Suprapubic skin (tissue), 3 donors: ENCODE measurements around the gene RYR1.

ENCODE experiments used
- POLR2A ChIP-seq, 2 donors: fragments of 450-650 bp; IDR thresholded peaks; one replicate each; pipeline ENCODE4 v1.6.1; 2017; ENCODE audit warnings: antibody characterized with exemption in 2 of 2, mild to moderate bottlenecking in 2 of 2, moderate library complexity in 2 of 2
- TF ChIP-seq, protein P1 (sequence below), 2 donors: fragments of 200-600 bp in 1 of 2; fragments of 450-650 bp in 1 of 2; sonication (generic) in 1 of 2; IDR thresholded peaks; one replicate each; pipeline ENCODE4 v1.5.1; 2016 to 2019; ENCODE audit warnings: antibody characterized with exemption in 2 of 2, mild to moderate bottlenecking in 1 of 2, moderate library complexity in 1 of 2

DNA sequence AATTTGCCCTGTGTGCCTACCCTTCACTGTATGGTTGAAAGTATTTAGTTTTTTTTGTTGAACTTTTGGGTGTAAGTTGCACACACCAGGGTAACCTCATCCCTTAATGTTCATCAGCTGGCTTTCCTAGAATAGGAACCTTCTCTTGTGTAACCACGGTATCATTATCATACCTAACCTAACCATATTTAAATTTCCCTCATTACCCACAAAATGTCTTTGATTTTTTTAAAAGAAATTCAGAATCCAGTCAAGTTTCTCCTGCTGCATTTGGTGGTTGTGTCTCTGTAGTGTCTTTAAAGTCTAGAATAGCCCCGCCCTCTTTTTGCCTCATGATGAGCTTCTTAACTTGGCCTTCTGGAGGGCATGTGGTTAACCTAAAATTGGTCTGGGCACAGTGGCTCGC lies 80.3 kb downstream of the RYR1 start:
- TF ChIP-seq, protein P1, sequence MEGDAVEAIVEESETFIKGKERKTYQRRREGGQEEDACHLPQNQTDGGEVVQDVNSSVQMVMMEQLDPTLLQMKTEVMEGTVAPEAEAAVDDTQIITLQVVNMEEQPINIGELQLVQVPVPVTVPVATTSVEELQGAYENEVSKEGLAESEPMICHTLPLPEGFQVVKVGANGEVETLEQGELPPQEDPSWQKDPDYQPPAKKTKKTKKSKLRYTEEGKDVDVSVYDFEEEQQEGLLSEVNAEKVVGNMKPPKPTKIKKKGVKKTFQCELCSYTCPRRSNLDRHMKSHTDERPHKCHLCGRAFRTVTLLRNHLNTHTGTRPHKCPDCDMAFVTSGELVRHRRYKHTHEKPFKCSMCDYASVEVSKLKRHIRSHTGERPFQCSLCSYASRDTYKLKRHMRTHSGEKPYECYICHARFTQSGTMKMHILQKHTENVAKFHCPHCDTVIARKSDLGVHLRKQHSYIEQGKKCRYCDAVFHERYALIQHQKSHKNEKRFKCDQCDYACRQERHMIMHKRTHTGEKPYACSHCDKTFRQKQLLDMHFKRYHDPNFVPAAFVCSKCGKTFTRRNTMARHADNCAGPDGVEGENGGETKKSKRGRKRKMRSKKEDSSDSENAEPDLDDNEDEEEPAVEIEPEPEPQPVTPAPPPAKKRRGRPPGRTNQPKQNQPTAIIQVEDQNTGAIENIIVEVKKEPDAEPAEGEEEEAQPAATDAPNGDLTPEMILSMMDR (IDR thresholded peaks at IDR 0.05), result no peak
- TF ChIP-seq POLR2A (IDR thresholded peaks at IDR 0.05), result no peak
